HCT116 (cell line): ENCODE data around the gene ABCC11. TPM values are rescaled to one million over a fixed set of nuclear protein-coding genes. Genes with fewer than 3 reads are reported as not detected.

ENCODE experiments used
- ATAC-seq: fragments of 200-7000 bp; cut with Tn5 transposase; 2 replicates; pipeline ENCODE4 v1.9.1; 2020; ENCODE audit warnings: mild to moderate bottlenecking, moderate library complexity
- BruUV-seq: library from RNA; stranded (reverse); fragments of 400-500 nt; replicated peaks from 2 replicates; lab custom pipeline; 2021; lab: Mats Ljungman, UMichigan
- CTCF ChIA-PET: fragments of 300-600 bp; sonication (Branson Sonifier 250); formaldehyde crosslinking; loops from one replicate; lab custom pipeline; 2021; ENCODE audit warnings: antibody characterized with exemption; lab: Charles Lee
- POLR2A ChIA-PET: fragments of 300-600, 350-600 bp; sonication (Branson Sonifier 250); formaldehyde crosslinking; loops from one replicate; lab custom pipeline; 2021; ENCODE audit warnings: antibody characterized with exemption; lab: Charles Lee
- RAD21 ChIA-PET, 2 experiments: fragments of 300-600 bp; sonication (Branson Sonifier 250); formaldehyde crosslinking; loops; one replicate each; lab custom pipeline; 2023; ENCODE audit warnings: low total read pairs in 2 of 2; ENCODE audit not compliant: uncharacterized antibody in 2 of 2, unreplicated experiment in 2 of 2, low non-redundant PET in 1 of 2; lab: Charles Lee
- DNase-seq: peaks from one replicate; pipeline ENCODE4 v3.0.0-alpha.2; 2010; ENCODE audit warnings: low read depth, low spot score
- H2AFZ ChIP-seq: fragments of 200-600 bp; shearing (Covaris generic), sonication (generic); 2 replicates; pipeline ENCODE4 v1.6.1; 2017; ENCODE audit warnings: low read depth, mixed run types, mixed read lengths, antibody characterized with exemption, low read length; ENCODE audit not compliant: poor library complexity, severe bottlenecking
- H3K27ac ChIP-seq: 2 replicates; pipeline ENCODE4 v1.5.1; 2012; ENCODE audit warnings: low read depth, low read length
- H3K27me3 ChIP-seq: fragments of 200-600 bp; sonication (generic); 2 replicates; pipeline ENCODE4 v1.6.1; 2016; ENCODE audit warnings: mixed run types, low read length, mixed read lengths; ENCODE audit not compliant: insufficient read depth
- H3K36me3 ChIP-seq, 2 experiments: fragments of 200-500 bp in 1 of 2; fragments of 200-600 bp in 1 of 2; sonication (Bioruptor generic) in 1 of 2; sonication (generic) in 1 of 2; 2 replicates each; pipeline versions ENCODE4 v1.5.1 to v1.6.1; 2014 to 2016; ENCODE audit warnings: low read length in 2 of 2, inconsistent platforms in 1 of 2, mixed read lengths in 1 of 2, mixed run types in 1 of 2; ENCODE audit not compliant: insufficient read depth in 2 of 2, control insufficient read depth in 1 of 2
- H3K4me1 ChIP-seq, 2 experiments: fragments of 200-600 bp in 1 of 2; sonication (generic) in 1 of 2; 2 replicates each; pipeline versions ENCODE4 v1.5.1 to v1.6.1; 2012 to 2017; ENCODE audit warnings: low read length in 2 of 2, inconsistent platforms in 1 of 2, mild to moderate bottlenecking in 1 of 2, mixed read lengths in 1 of 2, mixed run types in 1 of 2, moderate library complexity in 1 of 2; ENCODE audit not compliant: insufficient read depth in 2 of 2, control insufficient read depth in 1 of 2
- H3K4me2 ChIP-seq: fragments of 200-600 bp; sonication (generic); 2 replicates; pipeline ENCODE4 v1.6.1; 2017; ENCODE audit warnings: mixed run types, low read length, mixed read lengths
- H3K4me3 ChIP-seq, 2 experiments: fragments of 200-600 bp in 1 of 2; sonication (generic) in 1 of 2; replicated peaks in 1 of 2; 2 replicates each; pipeline ENCODE4 v1.5.1; 2011 to 2016; ENCODE audit warnings: low read length in 2 of 2, control low read depth in 1 of 2, low read depth in 1 of 2, mild to moderate bottlenecking in 1 of 2, mixed read lengths in 1 of 2, mixed run types in 1 of 2
- H3K79me2 ChIP-seq: fragments of 200-600 bp; sonication (generic); 2 replicates; pipeline ENCODE4 v1.6.1; 2017; ENCODE audit warnings: mild to moderate bottlenecking, mixed run types, low read length, moderate library complexity, mixed read lengths; ENCODE audit not compliant: insufficient read depth
- H3K9ac ChIP-seq: fragments of 200-600 bp; sonication (generic); 2 replicates; pipeline ENCODE4 v1.6.1; 2016; ENCODE audit warnings: low read length, mixed read lengths
- H3K9me2 ChIP-seq: fragments of 200-600 bp; sonication (generic), shearing (Covaris generic); 2 replicates; pipeline ENCODE4 v1.6.1; 2017; ENCODE audit warnings: mixed run types, mild to moderate bottlenecking, moderate library complexity; ENCODE audit not compliant: insufficient read depth
- H3K9me3 ChIP-seq, 2 experiments: fragments of 200-500 bp in 1 of 2; fragments of 200-600 bp in 1 of 2; sonication (Bioruptor generic) in 1 of 2; sonication (generic) in 1 of 2; 2 replicates each; pipeline ENCODE4 v1.6.1; 2014 to 2017; ENCODE audit warnings: low read length in 2 of 2, mixed read lengths in 2 of 2, inconsistent platforms in 1 of 2, low read depth in 1 of 2, mild to moderate bottlenecking in 1 of 2, mixed run types in 1 of 2, moderate library complexity in 1 of 2; ENCODE audit not compliant: control insufficient read depth in 1 of 2, insufficient read depth in 1 of 2
- H4K20me1 ChIP-seq: fragments of 200-600 bp; sonication (generic), shearing (Covaris generic); 2 replicates; pipeline ENCODE4 v1.6.1; 2017; ENCODE audit warnings: mixed run types, mild to moderate bottlenecking, moderate library complexity; ENCODE audit not compliant: insufficient read depth
- CEBPB ChIP-seq: IDR thresholded peaks from 2 replicates; pipeline ENCODE4 v1.6.1; 2012; ENCODE audit warnings: low read depth
- CTCF ChIP-seq, 3 experiments: fragments of 200-600 bp in 1 of 3; sonication (generic) in 1 of 3; IDR thresholded peaks in 2 of 3; conservative IDR thresholded peaks in 1 of 3; 2 replicates each; pipeline ENCODE4 v1.5.1; 2012 to 2017; ENCODE audit warnings: low read depth in 2 of 3, low read length in 2 of 3, antibody characterized with exemption in 1 of 3, borderline replicate concordance in 1 of 3, control low read depth in 1 of 3, mild to moderate bottlenecking in 1 of 3, mixed read lengths in 1 of 3, mixed run types in 1 of 3, moderate library complexity in 1 of 3; ENCODE audit not compliant: insufficient read depth in 1 of 3
- EGR1 ChIP-seq: IDR thresholded peaks from 2 replicates; pipeline ENCODE4 v1.6.1; 2012; ENCODE audit warnings: low read depth
- ELF1 ChIP-seq: IDR thresholded peaks from 2 replicates; pipeline ENCODE4 v1.6.1; 2012; ENCODE audit warnings: low read depth, borderline replicate concordance
- EZH2 ChIP-seq: fragments of 200-600 bp; sonication (generic); IDR thresholded peaks from 2 replicates; pipeline ENCODE4 v1.6.1; 2017; ENCODE audit warnings: antibody characterized with exemption, mixed run types
- EZH2phosphoT487 ChIP-seq: fragments of 200-600 bp; IDR thresholded peaks from 2 replicates; pipeline ENCODE4 v1.6.1; 2018; ENCODE audit warnings: antibody characterized with exemption, borderline replicate concordance
- FOSL1 ChIP-seq: IDR thresholded peaks from 2 replicates; pipeline ENCODE4 v1.6.1; 2012; ENCODE audit warnings: low read depth
- POLR2A ChIP-seq: IDR thresholded peaks from 2 replicates; pipeline ENCODE4 v1.7.0; 2011; ENCODE audit warnings: borderline replicate concordance; ENCODE audit not compliant: insufficient read depth, insufficient read length; ENCODE audit errors: extremely low read depth
- REST ChIP-seq: IDR thresholded peaks from 2 replicates; pipeline ENCODE4 v1.6.1; 2012; ENCODE audit warnings: low read depth
- SIN3A ChIP-seq: IDR thresholded peaks from 2 replicates; pipeline ENCODE4 v1.6.1; 2012; ENCODE audit warnings: low read depth
- SRF ChIP-seq: IDR thresholded peaks from 2 replicates; pipeline ENCODE4 v1.6.1; 2012; ENCODE audit warnings: low read depth
- intact Hi-C: fragments of 100-400 bp; cut with micrococcal nuclease; formaldehyde crosslinking; loops from 2 replicates; pipeline ENCODE4 v1.10.0; 2022
- total RNA-seq: library from RNA; stranded (reverse); gene quantifications from one replicate; pipeline ENCODE4 v1.2.1, GENCODE V29; 2021; ENCODE audit not compliant: unreplicated experiment

Gene ABCC11
- total RNA-seq, 1 experiment from 2014 or later, result 0.54 TPM

GRCh38 chr16:48250520-48251278 lies 3.4 kb upstream of the ABCC11 start:
- Histone ChIP-seq H2AFZ (no peak overlapping the region), H4K20me1 (0 out of 2 replicates have a peak, but pooled peaks cover 4% of the 10 kb centered on the region), H3K4me3 (no peak overlapping the region), H3K27ac (no peak overlapping the region), H3K79me2 (peaks cover 67% of the 10 kb centered on the region), H3K9ac (no peak overlapping the region), H3K4me1 (peaks cover 5 to 7% of the 10 kb centered on the region in 2 experiments), H3K4me2 (no peak overlapping the region), H3K9me3 (no peaks in the 10 kb centered on the region), H3K9me2 (no peaks in the 10 kb centered on the region), H3K27me3 (no peaks in the 10 kb centered on the region), H3K36me3 (peaks cover 4 to 5% of the 10 kb centered on the region in 2 experiments; a peak in 2 of 4 replicates)
- ATAC-seq, result no peak
- TF ChIP-seq SIN3A (no peak), FOSL1 (no peak), POLR2A (no peak)
- DNase-seq, result no peak
- POLR2A ChIA-PET, result no interaction called here
- CTCF ChIA-PET, result no interaction called here
- no TSS peak for BruUV-seq
- intact Hi-C loops, result no loop called here
- RAD21 ChIA-PET, result no interaction called here

- RAD21 ChIA-PET, result no interaction called here
- no peak for DNase-seq
- Histone ChIP-seq H3K27me3 (no peaks in the 10 kb centered on the region), H3K27ac (no peak overlapping the region), H4K20me1 (0 out of 2 replicates have a peak, but pooled peaks cover under 1% of the 10 kb centered on the region), H2AFZ (no peak overlapping the region), H3K4me1 (peaks cover 15 to 20% of the 10 kb centered on the region in 2 experiments), H3K4me3 (peak overlapping the region in 1 of 2 experiments; percentile 94; a peak in 1 of 4 replicates), H3K79me2 (peaks cover 70% of the 10 kb centered on the region), H3K9me3 (no peaks in the 10 kb centered on the region), H3K9me2 (no peaks in the 10 kb centered on the region), H3K4me2 (peak overlapping the region; percentile 99), H3K9ac (0 out of 2 replicates have a peak overlapping the region, but pooled peaks have one; percentile 83), H3K36me3 (0 out of 4 replicates have a peak, but pooled peaks cover 0 to 2% of the 10 kb centered on the region in 2 experiments)
- POLR2A ChIA-PET, result no interaction called here
- no peak for ATAC-seq
- CTCF ChIA-PET, result no interaction called here
- BruUV-seq, result no TSS peak
- intact Hi-C loops, result loop anchor here (5.0 kb wide), 1 partner anchor 366 kb away; the partner anchor contains the start of gene N4BP1
- TF ChIP-seq EZH2, result no peak
- TF ChIP-seq CTCF (IDR thresholded peaks at IDR 0.05 in 2 of 3, conservative IDR thresholded peaks at IDR 0.05 in 1 of 3; ENCODE audit: borderline replicate concordance in 1 of 3, insufficient read depth in 1 of 3, low read depth in 2 of 3, low read length in 2 of 3), result no peak
- no peak for TF ChIP-seq SRF
- no peak for TF ChIP-seq CEBPB
- TF ChIP-seq EGR1, result no peak
- TF ChIP-seq ELF1, result no peak
- TF ChIP-seq EZH2phosphoT487, result no peak
- no peak for TF ChIP-seq SIN3A
- TF ChIP-seq REST, result no peak
These were observed 1.3 kb downstream of the ABCC11 start for GRCh38 chr16:48246066-48246465.
